ENCODE results near the gene BUD23. TPM values are rescaled to one million over a fixed set of nuclear protein-coding genes. Genes with fewer than 3 reads are reported as not detected.

Gene BUD23
- total and polyA plus RNA-seq, 10 donors = 44.2 to 71.4 (median 54.6) TPM

DNA sequence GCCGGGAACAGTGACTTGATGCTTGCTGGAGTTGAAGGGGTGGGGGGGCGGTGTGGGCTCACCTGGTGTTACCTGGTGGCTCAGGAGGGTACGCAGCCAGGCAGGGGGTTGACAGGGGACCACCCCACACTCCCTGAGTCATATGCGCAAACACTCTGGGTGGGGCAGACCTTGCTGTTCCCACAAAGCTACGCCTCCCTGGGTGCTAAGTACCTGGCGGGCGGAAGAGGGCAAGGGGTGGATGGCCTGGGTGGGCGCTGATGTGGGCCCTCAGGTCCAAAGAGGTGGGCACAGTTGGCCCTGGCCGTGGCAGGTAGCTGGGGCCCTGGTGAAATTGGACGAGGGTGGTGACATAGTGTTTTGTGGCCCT lies 22.1 kb downstream of the BUD23 start:
- WGBS, 5 donors = 80 to 91% (median 86%) methylated on average over 8 to 10 of the region's 10 CpGs
- TF ChIP-seq, protein P1, sequence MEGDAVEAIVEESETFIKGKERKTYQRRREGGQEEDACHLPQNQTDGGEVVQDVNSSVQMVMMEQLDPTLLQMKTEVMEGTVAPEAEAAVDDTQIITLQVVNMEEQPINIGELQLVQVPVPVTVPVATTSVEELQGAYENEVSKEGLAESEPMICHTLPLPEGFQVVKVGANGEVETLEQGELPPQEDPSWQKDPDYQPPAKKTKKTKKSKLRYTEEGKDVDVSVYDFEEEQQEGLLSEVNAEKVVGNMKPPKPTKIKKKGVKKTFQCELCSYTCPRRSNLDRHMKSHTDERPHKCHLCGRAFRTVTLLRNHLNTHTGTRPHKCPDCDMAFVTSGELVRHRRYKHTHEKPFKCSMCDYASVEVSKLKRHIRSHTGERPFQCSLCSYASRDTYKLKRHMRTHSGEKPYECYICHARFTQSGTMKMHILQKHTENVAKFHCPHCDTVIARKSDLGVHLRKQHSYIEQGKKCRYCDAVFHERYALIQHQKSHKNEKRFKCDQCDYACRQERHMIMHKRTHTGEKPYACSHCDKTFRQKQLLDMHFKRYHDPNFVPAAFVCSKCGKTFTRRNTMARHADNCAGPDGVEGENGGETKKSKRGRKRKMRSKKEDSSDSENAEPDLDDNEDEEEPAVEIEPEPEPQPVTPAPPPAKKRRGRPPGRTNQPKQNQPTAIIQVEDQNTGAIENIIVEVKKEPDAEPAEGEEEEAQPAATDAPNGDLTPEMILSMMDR (IDR thresholded peaks at IDR 0.05 in 8 of 11, conservative IDR thresholded peaks at IDR 0.05 in 3 of 11) = no peak
- TF ChIP-seq POLR2A (IDR thresholded peaks at IDR 0.05) (no peak), POLR2AphosphoS5 (IDR thresholded peaks at IDR 0.05) (no peak)
- intact Hi-C loops (cut with DNase I; ENCODE audit: low total_unique reads) = no loop called here
- Histone ChIP-seq H3K9me3 (no peaks in the 10 kb centered on the region), H3K36me3 (peaks cover 0 to 45% (median 0%) of the 10 kb centered on the region in 6 donors), H3K27me3 (replicated peaks in 1 of 7) (peaks cover 0 to 11% (median 0%) of the 10 kb centered on the region in 7 donors), H3K4me3 (no peak overlapping the region), H3K4me1 (peaks cover 0 to 31% (median 17%) of the 10 kb centered on the region in 6 donors), H3K27ac (no peak overlapping the region)
- DNase-seq = no peak

DNA sequence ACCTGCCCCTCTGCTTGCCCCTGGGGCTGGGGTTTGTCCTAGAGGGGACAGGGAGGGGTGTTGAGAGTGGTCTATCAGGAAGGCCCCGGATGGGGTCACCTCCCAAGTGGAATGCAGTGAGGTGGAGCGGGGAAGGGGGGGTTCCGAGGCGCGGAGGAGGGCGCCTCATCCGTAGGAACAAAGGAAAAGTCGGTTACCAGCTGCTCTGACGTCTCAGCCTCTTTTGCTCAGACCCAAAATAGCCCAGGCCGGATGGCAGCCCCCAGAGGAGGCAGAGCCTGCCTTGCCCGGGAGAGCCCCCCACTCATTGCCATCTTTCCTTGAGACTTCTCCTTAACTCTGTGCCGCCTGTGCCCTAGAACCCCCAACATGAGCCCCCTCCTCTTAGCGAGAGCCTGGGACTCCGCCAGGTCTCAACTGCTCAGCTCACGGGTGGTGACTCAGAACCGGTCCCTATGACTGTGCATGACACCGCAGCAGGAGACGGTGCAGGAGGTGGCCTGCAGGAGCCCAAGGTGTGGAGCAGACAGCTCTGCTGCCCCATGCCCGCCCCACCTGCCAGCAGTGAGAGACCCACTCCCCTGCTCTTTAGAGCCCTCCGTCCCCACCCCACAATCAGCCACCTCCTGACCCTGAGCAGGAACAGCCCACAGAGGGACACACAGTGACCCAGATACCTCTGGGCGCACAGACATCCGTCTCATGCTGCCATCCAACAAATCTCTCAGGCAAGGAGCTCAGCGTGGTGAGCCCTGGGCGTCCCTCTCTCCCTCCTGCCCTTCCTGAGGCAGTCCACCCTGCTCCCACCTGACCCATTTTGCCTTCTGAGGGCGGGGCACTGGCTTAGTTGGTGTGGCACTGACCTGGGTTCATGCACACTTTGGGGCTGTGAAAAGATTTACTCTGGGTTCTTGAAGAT lies 23.0 kb downstream of the BUD23 start:
- Histone ChIP-seq H3K36me3 (peaks cover 0 to 38% (median 0%) of the 10 kb centered on the region in 6 donors), H3K4me3 (no peak overlapping the region), H3K27ac (peak overlapping the region in 1 of 8 donors; percentile 6), H3K27me3 (replicated peaks in 1 of 7) (peaks cover 0 to 11% (median 0%) of the 10 kb centered on the region in 7 donors), H3K9me3 (no peaks in the 10 kb centered on the region), H3K4me1 (peaks cover 0 to 31% (median 17%) of the 10 kb centered on the region in 6 donors)
- WGBS, 5 donors = 60 to 70% (median 68%) methylated on average over 24 to 25 of the region's 25 CpGs
- TF ChIP-seq, protein P1 (IDR thresholded peaks at IDR 0.05 in 8 of 11, conservative IDR thresholded peaks at IDR 0.05 in 3 of 11) = no peak
- TF ChIP-seq POLR2AphosphoS5 (IDR thresholded peaks at IDR 0.05) (no peak), POLR2A (IDR thresholded peaks at IDR 0.05) (no peak)
- no peak for DNase-seq
- intact Hi-C loops (cut with DNase I; ENCODE audit: low total_unique reads) = no loop called here

DNA sequence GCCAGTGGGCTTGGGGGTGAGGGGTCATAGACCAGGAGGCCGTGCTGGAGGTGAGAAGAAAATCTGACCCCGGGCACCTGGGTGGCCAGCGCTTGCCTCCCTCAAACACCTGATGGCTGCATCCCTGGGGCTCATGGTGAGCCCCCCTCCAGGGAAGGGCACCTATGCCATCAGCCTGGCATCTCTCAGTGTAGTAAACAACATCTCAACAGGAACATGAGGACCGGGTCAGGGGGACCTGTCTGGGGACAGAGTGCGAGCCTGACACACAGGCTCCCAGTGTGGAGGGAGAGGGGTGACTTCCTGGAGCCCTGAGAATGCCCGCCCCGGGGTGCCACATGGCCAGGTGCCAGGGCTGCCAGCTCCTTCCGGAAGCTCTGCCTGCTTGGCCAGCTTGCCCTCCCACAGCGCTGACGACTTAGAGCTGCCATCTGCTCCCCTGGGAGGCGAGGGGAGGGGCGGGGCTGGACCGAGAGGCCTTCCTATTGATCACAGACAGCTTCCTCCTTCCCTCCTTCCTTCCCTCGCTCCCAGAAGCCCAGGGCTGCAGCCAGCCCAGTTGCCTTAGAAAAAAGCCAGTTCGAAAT lies 23.7 kb downstream of the BUD23 start:
- TF ChIP-seq POLR2A (IDR thresholded peaks at IDR 0.05) = no peak
- TF ChIP-seq, protein P1 (IDR thresholded peaks at IDR 0.05 in 8 of 11, conservative IDR thresholded peaks at IDR 0.05 in 3 of 11) = no peak
- TF ChIP-seq POLR2AphosphoS5 (IDR thresholded peaks at IDR 0.05) = peak; percentile 38 to 63 (median 53)
- intact Hi-C loops (cut with DNase I; ENCODE audit: low total_unique reads) = no loop called here
- H3K27me3 ChIP-seq (replicated peaks in 1 of 7) = peaks cover 0 to 11% (median 0%) of the 10 kb centered on the region in 7 donors
- peaks cover 0 to 31% (median 17%) of the 10 kb centered on the region in 6 donors for H3K4me1 ChIP-seq
- peak; percentile 89 for DNase-seq
- peak overlapping the region in 1 of 8 donors; percentile 6 for H3K27ac ChIP-seq
- no peaks in the 10 kb centered on the region for H3K9me3 ChIP-seq
- 39 to 48% (median 45%) methylated on average over 11 to 15 of the region's 15 CpGs for WGBS, 5 donors
- H3K36me3 ChIP-seq = peaks cover 0 to 32% (median 0%) of the 10 kb centered on the region in 6 donors
- peak overlapping the region in 1 of 8 donors; percentile 1 for H3K4me3 ChIP-seq

All from spleen (tissue), 11 donors.